GM23338 (cell line): Measurements from ENCODE around the gene NOTO. TPM values are rescaled to one million over a fixed set of nuclear protein-coding genes. Genes with fewer than 3 reads are reported as not detected.

Experiments used
- ATAC-seq: fragments of 200-7000 bp; cut with Tn5 transposase; 3 replicates; pipeline ENCODE4 v1.9.1; 2020
- DNase-seq: peaks from one replicate; pipeline ENCODE4 v3.0.0-alpha.2; 2015; ENCODE audit warnings: low spot score
- H2AFZ ChIP-seq: fragments of 200-600 bp; sonication (generic); 2 replicates; pipeline ENCODE4 v1.8.0; 2016; ENCODE audit warnings: antibody characterized with exemption, mild to moderate bottlenecking, moderate library complexity
- H3F3A ChIP-seq: fragments of 200-600 bp; sonication (generic); replicated peaks from 2 replicates; pipeline ENCODE4 v1.8.0; 2017; ENCODE audit warnings: antibody characterized with exemption, mixed run types, low read depth
- H3K27ac ChIP-seq: fragments of 200-600 bp; sonication (generic); 2 replicates; pipeline ENCODE4 v1.6.1; 2016; ENCODE audit warnings: low read depth
- H3K27me3 ChIP-seq: fragments of 200-600 bp; sonication (generic); 2 replicates; pipeline ENCODE4 v1.8.0; 2016; ENCODE audit warnings: mild to moderate bottlenecking, mixed run types, moderate library complexity; ENCODE audit not compliant: insufficient read depth
- H3K36me3 ChIP-seq: fragments of 200-600 bp; sonication (generic); 2 replicates; pipeline ENCODE4 v1.8.0; 2016; ENCODE audit warnings: mild to moderate bottlenecking; ENCODE audit not compliant: insufficient read depth
- H3K4me1 ChIP-seq: fragments of 200-600 bp; sonication (generic); 2 replicates; pipeline ENCODE4 v1.8.0; 2016; ENCODE audit warnings: mild to moderate bottlenecking, moderate library complexity; ENCODE audit not compliant: insufficient read depth
- H3K4me2 ChIP-seq: fragments of 200-600 bp; sonication (generic); 2 replicates; pipeline ENCODE4 v1.7.1; 2017; ENCODE audit warnings: mixed run types
- H3K4me3 ChIP-seq: fragments of 200-600 bp; sonication (generic); 2 replicates; pipeline ENCODE4 v1.6.1; 2016; ENCODE audit warnings: mixed run types
- H3K79me2 ChIP-seq: fragments of 200-600 bp; sonication (generic); replicated peaks from 2 replicates; pipeline ENCODE4 v1.8.0; 2017; ENCODE audit warnings: mild to moderate bottlenecking; ENCODE audit not compliant: insufficient read depth
- H3K9me2 ChIP-seq: fragments of 200-600 bp; sonication (generic); 2 replicates; pipeline ENCODE4 v1.8.0; 2017; ENCODE audit not compliant: insufficient read depth
- H4K20me1 ChIP-seq: fragments of 200-600 bp; sonication (generic); replicated peaks from 2 replicates; pipeline ENCODE4 v1.8.0; 2017; ENCODE audit warnings: mild to moderate bottlenecking; ENCODE audit not compliant: insufficient read depth
- H3K27ac Mint-ChIP-seq: 2 replicates; pipeline ENCODE4 v1.8.0; 2020; ENCODE audit warnings: inconsistent platforms, mild to moderate bottlenecking, moderate library complexity, mixed read lengths
- H3K27me3 Mint-ChIP-seq: 3 replicates; pipeline ENCODE4 v1.8.0; 2022; ENCODE audit warnings: low read depth, mild to moderate bottlenecking, moderate library complexity, mixed read lengths, inconsistent platforms; ENCODE audit not compliant: insufficient read depth, poor library complexity
- H3K36me3 Mint-ChIP-seq: 3 replicates; pipeline ENCODE4 v1.8.0; 2021; ENCODE audit warnings: low read depth, mild to moderate bottlenecking, inconsistent platforms, moderate library complexity, mixed read lengths
- H3K4me1 Mint-ChIP-seq: 3 replicates; pipeline ENCODE4 v1.8.0; 2020; ENCODE audit warnings: mild to moderate bottlenecking, inconsistent platforms, mixed read lengths
- H3K4me3 Mint-ChIP-seq: 3 replicates; pipeline ENCODE4 v1.8.0; 2021; ENCODE audit warnings: moderate library complexity, mild to moderate bottlenecking, inconsistent platforms, mixed read lengths
- H3K9me3 Mint-ChIP-seq: 3 replicates; pipeline ENCODE4 v1.8.0; 2020; ENCODE audit warnings: moderate library complexity, mild to moderate bottlenecking, inconsistent platforms, mixed read lengths
- CREB1 ChIP-seq: fragments of 250-450 bp; sonication (Bioruptor Pico); IDR thresholded peaks from 2 replicates; pipeline ENCODE4 v1.5.0; 2020; ENCODE audit warnings: low read depth, mild to moderate bottlenecking, moderate library complexity
- EZH2 ChIP-seq: fragments of 200-600 bp; sonication (generic); IDR thresholded peaks from one replicate; pipeline ENCODE4 v1.8.0; 2017; ENCODE audit warnings: antibody characterized with exemption, mild to moderate bottlenecking, low read depth; ENCODE audit not compliant: unreplicated experiment
- EZH2phosphoT487 ChIP-seq: fragments of 200-600 bp; sonication (generic); IDR thresholded peaks from one replicate; pipeline ENCODE4 v1.8.1; 2018; ENCODE audit warnings: antibody characterized with exemption; ENCODE audit not compliant: unreplicated experiment
- JUNB ChIP-seq: IDR thresholded peaks from one replicate; pipeline ENCODE4 v1.6.1; 2016; ENCODE audit warnings: antibody characterized with exemption; ENCODE audit not compliant: unreplicated experiment
- NANOG ChIP-seq: IDR thresholded peaks from 2 replicates; pipeline ENCODE4 v1.6.1; 2016; ENCODE audit warnings: antibody characterized with exemption, borderline replicate concordance
- STAT1 ChIP-seq: IDR thresholded peaks from one replicate; pipeline ENCODE4 v1.6.1; 2016; ENCODE audit warnings: antibody characterized with exemption; ENCODE audit not compliant: unreplicated experiment
- ZNF114 ChIP-seq: fragments of 250-450 bp; sonication (Bioruptor Pico); IDR thresholded peaks from 2 replicates; pipeline ENCODE4 v1.5.0; 2020; ENCODE audit warnings: mild to moderate bottlenecking, moderate library complexity
- polyA plus RNA-seq: library from polyadenylated mRNA; unstranded; fragments of >200 nt; fragmentation: Nextera tagmentation; extraction: Ambion mirVana; gene quantifications from 2 replicates; pipeline ENCODE4 v1.2.1, GENCODE V29; 2016
- total RNA-seq: library from RNA; depleted of rRNA; stranded (reverse); fragments of >200 nt; shearing (Covaris generic); gene quantifications from 2 replicates; pipeline ENCODE4 v1.2.3, GENCODE V29; 2014
- TF ChIP-seq, protein P1 (sequence below): IDR thresholded peaks from one replicate; pipeline ENCODE4 v1.6.1; 2018; ENCODE audit warnings: antibody characterized with exemption; ENCODE audit not compliant: unreplicated experiment
- TF ChIP-seq, protein P2 (sequence below): fragments of 250-450 bp; sonication (Bioruptor Pico); IDR thresholded peaks from 2 replicates; pipeline ENCODE4 v1.5.0; 2020; ENCODE audit warnings: mild to moderate bottlenecking, moderate library complexity
- TF ChIP-seq, protein P3 (sequence below), 2 experiments: fragments of 200-600 bp in 1 of 2; sonication (generic) in 1 of 2; conservative IDR thresholded peaks; 2 replicates each; pipeline versions ENCODE4 v1.5.1 to v1.6.1; 2016 to 2017; ENCODE audit warnings: antibody characterized with exemption in 2 of 2, low read depth in 2 of 2, mild to moderate bottlenecking in 2 of 2, moderate library complexity in 1 of 2
- TF ChIP-seq, protein P4 (sequence below): IDR thresholded peaks from 2 replicates; pipeline ENCODE4 v1.6.1; 2016; ENCODE audit warnings: antibody characterized with exemption

NOTO gene
- total and polyA plus RNA-seq, 2 experiments from 2014 or later: 0.06 to 0.73 TPM

- Histone ChIP-seq H3K9me2 (no peaks in the 10 kb centered on the region), H3K4me2 (peak overlapping the region; percentile 91), H3K27ac (peak overlapping the region; percentile 69; the same call in 1 of the 2 replicates), H2AFZ (no peak overlapping the region), H3K27me3 (no peaks in the 10 kb centered on the region), H3F3A (peaks cover 7% of the 10 kb centered on the region; the same call in 1 of the 2 replicates), H3K79me2 (peaks cover 64% of the 10 kb centered on the region), H4K20me1 (peaks cover 48% of the 10 kb centered on the region), H3K4me1 (peaks cover 29% of the 10 kb centered on the region), H3K4me3 (peak overlapping the region; percentile 99), H3K36me3 (peaks cover 7% of the 10 kb centered on the region)
- Mint-ChIP-seq H3K27me3 (peaks cover 20% of the 10 kb centered on the region), H3K27ac (peak overlapping the region; percentile 97), H3K4me3 (peak overlapping the region; percentile 100), H3K4me1 (peaks cover 33% of the 10 kb centered on the region), H3K9me3 (no peaks in the 10 kb centered on the region), H3K36me3 (peaks cover 43% of the 10 kb centered on the region)
- no peak for TF ChIP-seq EZH2
- no peak for TF ChIP-seq STAT1
- TF ChIP-seq, protein P1, sequence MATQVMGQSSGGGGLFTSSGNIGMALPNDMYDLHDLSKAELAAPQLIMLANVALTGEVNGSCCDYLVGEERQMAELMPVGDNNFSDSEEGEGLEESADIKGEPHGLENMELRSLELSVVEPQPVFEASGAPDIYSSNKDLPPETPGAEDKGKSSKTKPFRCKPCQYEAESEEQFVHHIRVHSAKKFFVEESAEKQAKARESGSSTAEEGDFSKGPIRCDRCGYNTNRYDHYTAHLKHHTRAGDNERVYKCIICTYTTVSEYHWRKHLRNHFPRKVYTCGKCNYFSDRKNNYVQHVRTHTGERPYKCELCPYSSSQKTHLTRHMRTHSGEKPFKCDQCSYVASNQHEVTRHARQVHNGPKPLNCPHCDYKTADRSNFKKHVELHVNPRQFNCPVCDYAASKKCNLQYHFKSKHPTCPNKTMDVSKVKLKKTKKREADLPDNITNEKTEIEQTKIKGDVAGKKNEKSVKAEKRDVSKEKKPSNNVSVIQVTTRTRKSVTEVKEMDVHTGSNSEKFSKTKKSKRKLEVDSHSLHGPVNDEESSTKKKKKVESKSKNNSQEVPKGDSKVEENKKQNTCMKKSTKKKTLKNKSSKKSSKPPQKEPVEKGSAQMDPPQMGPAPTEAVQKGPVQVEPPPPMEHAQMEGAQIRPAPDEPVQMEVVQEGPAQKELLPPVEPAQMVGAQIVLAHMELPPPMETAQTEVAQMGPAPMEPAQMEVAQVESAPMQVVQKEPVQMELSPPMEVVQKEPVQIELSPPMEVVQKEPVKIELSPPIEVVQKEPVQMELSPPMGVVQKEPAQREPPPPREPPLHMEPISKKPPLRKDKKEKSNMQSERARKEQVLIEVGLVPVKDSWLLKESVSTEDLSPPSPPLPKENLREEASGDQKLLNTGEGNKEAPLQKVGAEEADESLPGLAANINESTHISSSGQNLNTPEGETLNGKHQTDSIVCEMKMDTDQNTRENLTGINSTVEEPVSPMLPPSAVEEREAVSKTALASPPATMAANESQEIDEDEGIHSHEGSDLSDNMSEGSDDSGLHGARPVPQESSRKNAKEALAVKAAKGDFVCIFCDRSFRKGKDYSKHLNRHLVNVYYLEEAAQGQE: no peak
- no peak for TF ChIP-seq CREB1 (CRISPR knock-in tag)
- TF ChIP-seq, protein P2, sequence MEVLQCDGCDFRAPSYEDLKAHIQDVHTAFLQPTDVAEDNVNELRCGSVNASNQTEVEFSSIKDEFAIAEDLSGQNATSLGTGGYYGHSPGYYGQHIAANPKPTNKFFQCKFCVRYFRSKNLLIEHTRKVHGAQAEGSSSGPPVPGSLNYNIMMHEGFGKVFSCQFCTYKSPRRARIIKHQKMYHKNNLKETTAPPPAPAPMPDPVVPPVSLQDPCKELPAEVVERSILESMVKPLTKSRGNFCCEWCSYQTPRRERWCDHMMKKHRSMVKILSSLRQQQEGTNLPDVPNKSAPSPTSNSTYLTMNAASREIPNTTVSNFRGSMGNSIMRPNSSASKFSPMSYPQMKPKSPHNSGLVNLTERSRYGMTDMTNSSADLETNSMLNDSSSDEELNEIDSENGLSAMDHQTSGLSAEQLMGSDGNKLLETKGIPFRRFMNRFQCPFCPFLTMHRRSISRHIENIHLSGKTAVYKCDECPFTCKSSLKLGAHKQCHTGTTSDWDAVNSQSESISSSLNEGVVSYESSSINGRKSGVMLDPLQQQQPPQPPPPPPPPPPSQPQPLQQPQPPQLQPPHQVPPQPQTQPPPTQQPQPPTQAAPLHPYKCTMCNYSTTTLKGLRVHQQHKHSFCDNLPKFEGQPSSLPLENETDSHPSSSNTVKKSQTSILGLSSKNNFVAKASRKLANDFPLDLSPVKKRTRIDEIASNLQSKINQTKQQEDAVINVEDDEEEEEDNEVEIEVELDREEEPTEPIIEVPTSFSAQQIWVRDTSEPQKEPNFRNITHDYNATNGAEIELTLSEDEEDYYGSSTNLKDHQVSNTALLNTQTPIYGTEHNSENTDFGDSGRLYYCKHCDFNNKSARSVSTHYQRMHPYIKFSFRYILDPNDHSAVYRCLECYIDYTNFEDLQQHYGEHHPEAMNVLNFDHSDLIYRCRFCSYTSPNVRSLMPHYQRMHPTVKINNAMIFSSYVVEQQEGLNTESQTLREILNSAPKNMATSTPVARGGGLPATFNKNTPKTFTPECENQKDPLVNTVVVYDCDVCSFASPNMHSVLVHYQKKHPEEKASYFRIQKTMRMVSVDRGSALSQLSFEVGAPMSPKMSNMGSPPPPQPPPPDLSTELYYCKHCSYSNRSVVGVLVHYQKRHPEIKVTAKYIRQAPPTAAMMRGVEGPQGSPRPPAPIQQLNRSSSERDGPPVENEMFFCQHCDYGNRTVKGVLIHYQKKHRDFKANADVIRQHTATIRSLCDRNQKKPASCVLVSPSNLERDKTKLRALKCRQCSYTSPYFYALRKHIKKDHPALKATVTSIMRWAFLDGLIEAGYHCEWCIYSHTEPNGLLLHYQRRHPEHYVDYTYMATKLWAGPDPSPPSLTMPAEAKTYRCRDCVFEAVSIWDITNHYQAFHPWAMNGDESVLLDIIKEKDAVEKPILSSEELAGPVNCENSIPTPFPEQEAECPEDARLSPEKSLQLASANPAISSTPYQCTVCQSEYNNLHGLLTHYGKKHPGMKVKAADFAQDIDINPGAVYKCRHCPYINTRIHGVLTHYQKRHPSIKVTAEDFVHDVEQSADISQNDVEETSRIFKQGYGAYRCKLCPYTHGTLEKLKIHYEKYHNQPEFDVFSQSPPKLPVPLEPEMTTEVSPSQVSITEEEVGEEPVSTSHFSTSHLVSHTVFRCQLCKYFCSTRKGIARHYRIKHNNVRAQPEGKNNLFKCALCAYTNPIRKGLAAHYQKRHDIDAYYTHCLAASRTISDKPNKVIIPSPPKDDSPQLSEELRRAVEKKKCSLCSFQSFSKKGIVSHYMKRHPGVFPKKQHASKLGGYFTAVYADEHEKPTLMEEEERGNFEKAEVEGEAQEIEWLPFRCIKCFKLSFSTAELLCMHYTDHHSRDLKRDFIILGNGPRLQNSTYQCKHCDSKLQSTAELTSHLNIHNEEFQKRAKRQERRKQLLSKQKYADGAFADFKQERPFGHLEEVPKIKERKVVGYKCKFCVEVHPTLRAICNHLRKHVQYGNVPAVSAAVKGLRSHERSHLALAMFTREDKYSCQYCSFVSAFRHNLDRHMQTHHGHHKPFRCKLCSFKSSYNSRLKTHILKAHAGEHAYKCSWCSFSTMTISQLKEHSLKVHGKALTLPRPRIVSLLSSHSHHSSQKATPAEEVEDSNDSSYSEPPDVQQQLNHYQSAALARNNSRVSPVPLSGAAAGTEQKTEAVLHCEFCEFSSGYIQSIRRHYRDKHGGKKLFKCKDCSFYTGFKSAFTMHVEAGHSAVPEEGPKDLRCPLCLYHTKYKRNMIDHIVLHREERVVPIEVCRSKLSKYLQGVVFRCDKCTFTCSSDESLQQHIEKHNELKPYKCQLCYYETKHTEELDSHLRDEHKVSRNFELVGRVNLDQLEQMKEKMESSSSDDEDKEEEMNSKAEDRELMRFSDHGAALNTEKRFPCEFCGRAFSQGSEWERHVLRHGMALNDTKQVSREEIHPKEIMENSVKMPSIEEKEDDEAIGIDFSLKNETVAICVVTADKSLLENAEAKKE (CRISPR knock-in tag): no peak
- TF ChIP-seq, protein P3, sequence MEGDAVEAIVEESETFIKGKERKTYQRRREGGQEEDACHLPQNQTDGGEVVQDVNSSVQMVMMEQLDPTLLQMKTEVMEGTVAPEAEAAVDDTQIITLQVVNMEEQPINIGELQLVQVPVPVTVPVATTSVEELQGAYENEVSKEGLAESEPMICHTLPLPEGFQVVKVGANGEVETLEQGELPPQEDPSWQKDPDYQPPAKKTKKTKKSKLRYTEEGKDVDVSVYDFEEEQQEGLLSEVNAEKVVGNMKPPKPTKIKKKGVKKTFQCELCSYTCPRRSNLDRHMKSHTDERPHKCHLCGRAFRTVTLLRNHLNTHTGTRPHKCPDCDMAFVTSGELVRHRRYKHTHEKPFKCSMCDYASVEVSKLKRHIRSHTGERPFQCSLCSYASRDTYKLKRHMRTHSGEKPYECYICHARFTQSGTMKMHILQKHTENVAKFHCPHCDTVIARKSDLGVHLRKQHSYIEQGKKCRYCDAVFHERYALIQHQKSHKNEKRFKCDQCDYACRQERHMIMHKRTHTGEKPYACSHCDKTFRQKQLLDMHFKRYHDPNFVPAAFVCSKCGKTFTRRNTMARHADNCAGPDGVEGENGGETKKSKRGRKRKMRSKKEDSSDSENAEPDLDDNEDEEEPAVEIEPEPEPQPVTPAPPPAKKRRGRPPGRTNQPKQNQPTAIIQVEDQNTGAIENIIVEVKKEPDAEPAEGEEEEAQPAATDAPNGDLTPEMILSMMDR (conservative IDR thresholded peaks at IDR 0.05; ENCODE audit: low read depth in 2 of 2): no peak
- TF ChIP-seq EZH2phosphoT487: no peak
- TF ChIP-seq, protein P4, sequence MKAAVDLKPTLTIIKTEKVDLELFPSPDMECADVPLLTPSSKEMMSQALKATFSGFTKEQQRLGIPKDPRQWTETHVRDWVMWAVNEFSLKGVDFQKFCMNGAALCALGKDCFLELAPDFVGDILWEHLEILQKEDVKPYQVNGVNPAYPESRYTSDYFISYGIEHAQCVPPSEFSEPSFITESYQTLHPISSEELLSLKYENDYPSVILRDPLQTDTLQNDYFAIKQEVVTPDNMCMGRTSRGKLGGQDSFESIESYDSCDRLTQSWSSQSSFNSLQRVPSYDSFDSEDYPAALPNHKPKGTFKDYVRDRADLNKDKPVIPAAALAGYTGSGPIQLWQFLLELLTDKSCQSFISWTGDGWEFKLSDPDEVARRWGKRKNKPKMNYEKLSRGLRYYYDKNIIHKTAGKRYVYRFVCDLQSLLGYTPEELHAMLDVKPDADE: no peak
- no peak for TF ChIP-seq JUNB
- TF ChIP-seq ZNF114 (CRISPR knock-in tag): no peak
- no peak for TF ChIP-seq NANOG
- DNase-seq (no peak), ATAC-seq (no peak)
Observed at GRCh38 chr2:73235315-73236028, 33.1 kb downstream of the NOTO start.
